Liver (tissue), 9 donors: ENCODE measurements around the gene EEF1G. TPM values are rescaled to one million over a fixed set of nuclear protein-coding genes. Genes with fewer than 3 reads are reported as not detected.
"Not testable (repeated sequence)": the region's sequence is repeated elsewhere in the genome, so short reads cannot be mapped to it uniquely, and the experiment has no call there.

ENCODE experiments used
- DNase-seq: peaks from one replicate; pipeline ENCODE4 v3.0.0-alpha.2; 2017; ENCODE audit warnings: low spot score
- H3K27ac ChIP-seq, 2 donors: one replicate each; pipeline ENCODE4 v1.7.0; 2013; ENCODE audit warnings: inconsistent platforms in 2 of 2, low read length in 2 of 2, control low read depth in 1 of 2, low read depth in 1 of 2, mild to moderate bottlenecking in 1 of 2
- H3K27me3 ChIP-seq, 4 donors: one replicate each; pipeline versions ENCODE4 v1.6.1 to v1.7.0; 2013; ENCODE audit warnings: low read length in 3 of 4, inconsistent platforms in 1 of 4, mild to moderate bottlenecking in 1 of 4, moderate library complexity in 1 of 4; ENCODE audit not compliant: control insufficient read depth in 4 of 4, insufficient read depth in 4 of 4
- H3K36me3 ChIP-seq, 4 donors: one replicate each; pipeline versions ENCODE4 v1.6.1 to v1.7.0; 2013; ENCODE audit warnings: low read length in 3 of 4, mild to moderate bottlenecking in 3 of 4, low read depth in 1 of 4, moderate library complexity in 1 of 4; ENCODE audit not compliant: control insufficient read depth in 4 of 4, insufficient read depth in 3 of 4
- H3K4me1 ChIP-seq, 4 donors: one replicate each; pipeline versions ENCODE4 v1.6.1 to v1.7.0; 2013; ENCODE audit warnings: low read length in 3 of 4, mild to moderate bottlenecking in 3 of 4, moderate library complexity in 1 of 4; ENCODE audit not compliant: control insufficient read depth in 4 of 4, insufficient read depth in 4 of 4
- H3K4me3 ChIP-seq, 3 donors: one replicate each; pipeline versions ENCODE4 v1.6.1 to v1.7.0; 2013; ENCODE audit warnings: low read length in 3 of 3, control low read depth in 1 of 3, low read depth in 1 of 3, mild to moderate bottlenecking in 1 of 3
- H3K9ac ChIP-seq, 2 donors: one replicate each; pipeline ENCODE4 v1.7.0; 2013; ENCODE audit warnings: low read length in 2 of 2, mild to moderate bottlenecking in 2 of 2, moderate library complexity in 2 of 2, control low read depth in 1 of 2, low read depth in 1 of 2
- H3K9me3 ChIP-seq, 4 donors: one replicate each; pipeline versions ENCODE4 v1.6.1 to v1.7.0; 2013; ENCODE audit warnings: low read length in 3 of 4; ENCODE audit not compliant: control insufficient read depth in 4 of 4
- FOXA1 ChIP-seq: IDR thresholded peaks from 2 replicates; pipeline ENCODE4 v1.6.1; 2016; ENCODE audit warnings: antibody characterized with exemption
- FOXA2 ChIP-seq: IDR thresholded peaks from 2 replicates; pipeline ENCODE4 v1.6.1; 2016; ENCODE audit warnings: antibody characterized with exemption
- GABPA ChIP-seq, 2 donors: IDR thresholded peaks in 1 of 2; conservative IDR thresholded peaks in 1 of 2; 2 replicates each; pipeline ENCODE4 v1.6.1; 2016; ENCODE audit warnings: antibody characterized with exemption in 2 of 2, mild to moderate bottlenecking in 1 of 2, moderate library complexity in 1 of 2
- HNF4A ChIP-seq, 2 donors: conservative IDR thresholded peaks; 2 replicates each; pipeline ENCODE4 v1.6.1; 2016; ENCODE audit warnings: antibody characterized with exemption in 2 of 2, mild to moderate bottlenecking in 2 of 2
- JUND ChIP-seq, 2 donors: IDR thresholded peaks; 2 replicates each; pipeline ENCODE4 v1.6.1; 2016; ENCODE audit warnings: antibody characterized with exemption in 2 of 2
- NR2F2 ChIP-seq: IDR thresholded peaks from 2 replicates; pipeline ENCODE4 v1.6.1; 2016; ENCODE audit warnings: antibody characterized with exemption
- RAD21 ChIP-seq, 2 donors: IDR thresholded peaks; 2 replicates each; pipeline ENCODE4 v1.6.1; 2016; ENCODE audit warnings: antibody characterized with exemption in 2 of 2, mild to moderate bottlenecking in 2 of 2
- RXRA ChIP-seq, 2 donors: IDR thresholded peaks; 2 replicates each; pipeline ENCODE4 v1.6.1; 2017 to 2018; ENCODE audit warnings: antibody characterized with exemption in 2 of 2, mild to moderate bottlenecking in 1 of 2
- SP1 ChIP-seq: IDR thresholded peaks from 2 replicates; pipeline ENCODE4 v1.6.1; 2018; ENCODE audit warnings: antibody characterized with exemption, mild to moderate bottlenecking
- YY1 ChIP-seq: IDR thresholded peaks from 2 replicates; pipeline ENCODE4 v1.6.1; 2016; ENCODE audit warnings: antibody characterized with exemption, mild to moderate bottlenecking
- WGBS: extraction: QIAGEN DNeasy Blood & Tissue Kit; methylation state at CpG from one replicate; pipeline ENCODE4 v1.1.7; 2013; 5-methylcytosine and 5-hydroxymethylcytosine counted together
- polyA plus RNA-seq, 2 donors: library from polyadenylated mRNA; stranded (reverse) in 1 of 2; unstranded in 1 of 2; fragments of 200-250 nt in 1 of 2; fragments of >200 nt in 1 of 2; fragmentation: Nextera tagmentation in 1 of 2; extraction: Ambion mirVana in 1 of 2; gene quantifications; one replicate each; pipeline versions ENCODE4 v1.2.1 to v1.2.3, GENCODE V29; 2013 to 2015
- total RNA-seq, 2 donors: library from RNA; depleted of rRNA; stranded (reverse); fragments of >200 nt; gene quantifications; one replicate each; pipeline ENCODE4 v1.2.3, GENCODE V29; 2014
- TF ChIP-seq, protein P1 (sequence below): IDR thresholded peaks from 2 replicates; pipeline ENCODE4 v1.6.1; 2016; ENCODE audit warnings: antibody characterized with exemption
- TF ChIP-seq, protein P2 (sequence below): IDR thresholded peaks from 2 replicates; pipeline ENCODE4 v1.6.1; 2016; ENCODE audit warnings: antibody characterized with exemption
- TF ChIP-seq, protein P3 (sequence below): IDR thresholded peaks from 2 replicates; pipeline ENCODE4 v1.6.1; 2016; ENCODE audit warnings: antibody characterized with exemption, mild to moderate bottlenecking
- TF ChIP-seq, protein P4 (sequence below): fragments of 150-350 bp; IDR thresholded peaks from 2 replicates; pipeline ENCODE4 v1.5.1; 2017; ENCODE audit warnings: improper control_type of control experiment, low read depth, low read length; ENCODE audit not compliant: missing input control
- donor health status: healthy.
- donor health status: healthy.
- donor health status: healthy.
- donor health status: healthy.
- donor health status: healthy.

The EEF1G gene
- total and polyA plus RNA-seq, 4 donors: 251 to 640 (median 469) TPM

DNA sequence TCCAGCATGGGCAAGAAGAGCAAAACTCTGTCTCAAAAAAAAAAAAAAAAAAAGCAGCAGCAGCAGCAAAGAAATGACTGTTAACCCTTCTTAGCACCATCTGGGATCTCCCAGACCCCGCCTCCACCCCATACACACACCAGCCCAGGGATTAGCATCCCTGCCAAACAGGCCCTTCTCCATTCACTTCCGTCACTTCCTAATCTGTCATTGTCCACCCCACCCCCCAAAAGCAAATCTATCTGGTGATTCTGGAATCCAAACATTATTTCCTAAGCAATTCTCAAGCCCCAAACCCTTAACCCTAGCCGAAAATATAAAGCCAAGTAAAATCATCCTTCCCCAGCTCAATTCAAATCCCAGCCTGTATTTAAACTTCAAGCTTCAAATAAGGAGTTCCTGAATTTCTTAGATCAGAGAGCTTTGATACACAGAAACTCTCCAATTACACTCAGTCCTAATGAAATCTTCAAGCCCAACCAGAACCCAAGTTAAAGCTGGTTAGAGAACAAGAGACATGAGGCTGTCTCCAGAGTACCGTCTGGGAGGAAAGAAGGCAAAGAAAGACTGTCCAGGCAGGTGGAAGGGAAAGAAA is 21.1 kb downstream of the EEF1G start (continued):
- TF ChIP-seq RAD21 (IDR thresholded peaks at IDR 0.05) (no peak), FOXA1 (no peak)
- TF ChIP-seq, protein P1, sequence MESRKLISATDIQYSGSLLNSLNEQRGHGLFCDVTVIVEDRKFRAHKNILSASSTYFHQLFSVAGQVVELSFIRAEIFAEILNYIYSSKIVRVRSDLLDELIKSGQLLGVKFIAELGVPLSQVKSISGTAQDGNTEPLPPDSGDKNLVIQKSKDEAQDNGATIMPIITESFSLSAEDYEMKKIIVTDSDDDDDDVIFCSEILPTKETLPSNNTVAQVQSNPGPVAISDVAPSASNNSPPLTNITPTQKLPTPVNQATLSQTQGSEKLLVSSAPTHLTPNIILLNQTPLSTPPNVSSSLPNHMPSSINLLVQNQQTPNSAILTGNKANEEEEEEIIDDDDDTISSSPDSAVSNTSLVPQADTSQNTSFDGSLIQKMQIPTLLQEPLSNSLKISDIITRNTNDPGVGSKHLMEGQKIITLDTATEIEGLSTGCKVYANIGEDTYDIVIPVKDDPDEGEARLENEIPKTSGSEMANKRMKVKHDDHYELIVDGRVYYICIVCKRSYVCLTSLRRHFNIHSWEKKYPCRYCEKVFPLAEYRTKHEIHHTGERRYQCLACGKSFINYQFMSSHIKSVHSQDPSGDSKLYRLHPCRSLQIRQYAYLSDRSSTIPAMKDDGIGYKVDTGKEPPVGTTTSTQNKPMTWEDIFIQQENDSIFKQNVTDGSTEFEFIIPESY: no peak

DNA sequence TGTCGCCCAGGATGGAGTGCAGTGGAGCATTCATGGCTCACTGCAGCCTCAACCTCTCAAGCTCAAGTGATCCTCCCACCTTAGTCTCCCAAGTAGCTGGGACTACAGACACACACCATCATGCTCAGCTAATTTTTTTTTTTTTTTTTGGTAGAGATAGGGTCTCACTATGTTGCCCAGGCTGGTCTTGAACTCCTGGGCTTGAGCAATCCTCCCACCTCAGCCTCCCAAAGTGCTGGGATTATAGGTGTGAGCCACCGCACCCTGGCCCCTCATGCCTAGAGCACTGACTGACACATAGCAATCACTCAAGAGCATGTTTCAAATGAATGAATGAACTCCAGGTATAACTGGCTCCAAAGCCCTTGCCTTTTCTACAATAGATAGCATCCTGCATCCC is 23.2 kb downstream of the EEF1G start:
- H3K4me3 ChIP-seq, H3K9ac ChIP-seq, H3K36me3 ChIP-seq, H3K27ac ChIP-seq, H3K27me3 ChIP-seq, DNase-seq, H3K9me3 ChIP-seq: not testable (repeated sequence)
- peaks cover 16 to 74% (median 51%) of the 10 kb centered on the region in 4 donors for H3K4me1 ChIP-seq
- 96% methylated on average over 2 of the region's 2 CpGs for WGBS

DNA sequence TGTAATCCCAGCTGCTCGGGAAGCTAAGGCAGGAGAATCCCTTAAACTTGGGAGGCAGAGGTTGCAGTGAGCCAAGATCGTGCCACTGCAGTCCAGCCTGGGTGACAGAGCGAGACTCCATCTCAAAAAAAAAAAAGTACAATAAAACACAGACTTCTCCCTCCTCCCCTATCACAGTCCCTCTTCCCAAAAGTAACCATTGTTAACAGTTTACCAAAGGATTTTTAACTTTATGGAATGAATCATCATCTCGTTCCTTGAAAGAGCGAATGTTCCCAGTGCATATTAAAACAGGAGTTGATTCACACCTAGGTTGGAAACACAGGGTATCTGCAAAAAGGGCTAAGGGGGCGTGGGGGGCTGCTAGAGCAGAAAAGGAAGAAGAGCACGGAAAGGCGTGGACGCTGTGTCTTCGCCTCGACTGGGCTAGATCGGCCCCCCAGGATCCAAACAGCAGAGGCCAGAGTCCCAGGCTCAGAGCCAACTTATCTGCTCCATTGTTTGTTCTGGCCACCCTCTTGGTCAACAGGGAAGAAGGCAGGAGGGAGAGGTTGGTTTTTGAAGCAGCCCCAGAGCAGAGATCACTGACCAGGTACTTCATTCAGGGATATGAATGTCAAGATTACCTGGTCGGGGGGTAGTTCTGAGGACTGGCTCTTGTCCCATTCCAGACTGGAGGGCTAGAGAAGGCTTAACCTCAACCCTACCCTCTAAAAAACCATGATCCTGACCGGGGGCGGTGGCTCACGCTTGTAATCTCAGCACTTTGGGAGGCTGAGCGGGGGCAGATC is 25.0 kb downstream of the EEF1G start:
- Histone ChIP-seq H3K9me3 (no peaks in the 10 kb centered on the region), H3K4me1 (peaks cover 19 to 74% (median 56%) of the 10 kb centered on the region in 4 donors), H3K9ac (no peak overlapping the region), H3K4me3 (no peak overlapping the region), H3K27me3 (no peaks in the 10 kb centered on the region), H3K36me3 (no peaks in the 10 kb centered on the region), H3K27ac (peak overlapping the region; percentile 72 to 94)
- no peak for DNase-seq
- peak; percentile 78 for TF ChIP-seq YY1
- peak; percentile 85 for TF ChIP-seq FOXA1
- TF ChIP-seq HNF4A (conservative IDR thresholded peaks at IDR 0.05): peak; percentile 53 to 84
- peak in 1 of 2 donors; percentile 41 for TF ChIP-seq JUND (IDR thresholded peaks at IDR 0.05)
- TF ChIP-seq, protein P2, sequence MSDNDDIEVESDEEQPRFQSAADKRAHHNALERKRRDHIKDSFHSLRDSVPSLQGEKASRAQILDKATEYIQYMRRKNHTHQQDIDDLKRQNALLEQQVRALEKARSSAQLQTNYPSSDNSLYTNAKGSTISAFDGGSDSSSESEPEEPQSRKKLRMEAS: peak; percentile 34
- no peak for TF ChIP-seq NR2F2
- TF ChIP-seq, protein P3, sequence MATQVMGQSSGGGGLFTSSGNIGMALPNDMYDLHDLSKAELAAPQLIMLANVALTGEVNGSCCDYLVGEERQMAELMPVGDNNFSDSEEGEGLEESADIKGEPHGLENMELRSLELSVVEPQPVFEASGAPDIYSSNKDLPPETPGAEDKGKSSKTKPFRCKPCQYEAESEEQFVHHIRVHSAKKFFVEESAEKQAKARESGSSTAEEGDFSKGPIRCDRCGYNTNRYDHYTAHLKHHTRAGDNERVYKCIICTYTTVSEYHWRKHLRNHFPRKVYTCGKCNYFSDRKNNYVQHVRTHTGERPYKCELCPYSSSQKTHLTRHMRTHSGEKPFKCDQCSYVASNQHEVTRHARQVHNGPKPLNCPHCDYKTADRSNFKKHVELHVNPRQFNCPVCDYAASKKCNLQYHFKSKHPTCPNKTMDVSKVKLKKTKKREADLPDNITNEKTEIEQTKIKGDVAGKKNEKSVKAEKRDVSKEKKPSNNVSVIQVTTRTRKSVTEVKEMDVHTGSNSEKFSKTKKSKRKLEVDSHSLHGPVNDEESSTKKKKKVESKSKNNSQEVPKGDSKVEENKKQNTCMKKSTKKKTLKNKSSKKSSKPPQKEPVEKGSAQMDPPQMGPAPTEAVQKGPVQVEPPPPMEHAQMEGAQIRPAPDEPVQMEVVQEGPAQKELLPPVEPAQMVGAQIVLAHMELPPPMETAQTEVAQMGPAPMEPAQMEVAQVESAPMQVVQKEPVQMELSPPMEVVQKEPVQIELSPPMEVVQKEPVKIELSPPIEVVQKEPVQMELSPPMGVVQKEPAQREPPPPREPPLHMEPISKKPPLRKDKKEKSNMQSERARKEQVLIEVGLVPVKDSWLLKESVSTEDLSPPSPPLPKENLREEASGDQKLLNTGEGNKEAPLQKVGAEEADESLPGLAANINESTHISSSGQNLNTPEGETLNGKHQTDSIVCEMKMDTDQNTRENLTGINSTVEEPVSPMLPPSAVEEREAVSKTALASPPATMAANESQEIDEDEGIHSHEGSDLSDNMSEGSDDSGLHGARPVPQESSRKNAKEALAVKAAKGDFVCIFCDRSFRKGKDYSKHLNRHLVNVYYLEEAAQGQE: peak; percentile 28
- TF ChIP-seq RAD21 (IDR thresholded peaks at IDR 0.05): peak in 1 of 2 donors; percentile 47
- TF ChIP-seq SP1: peak; percentile 70
- no peak for TF ChIP-seq GABPA (IDR thresholded peaks at IDR 0.05 in 1 of 2, conservative IDR thresholded peaks at IDR 0.05 in 1 of 2)
- TF ChIP-seq, protein P4, sequence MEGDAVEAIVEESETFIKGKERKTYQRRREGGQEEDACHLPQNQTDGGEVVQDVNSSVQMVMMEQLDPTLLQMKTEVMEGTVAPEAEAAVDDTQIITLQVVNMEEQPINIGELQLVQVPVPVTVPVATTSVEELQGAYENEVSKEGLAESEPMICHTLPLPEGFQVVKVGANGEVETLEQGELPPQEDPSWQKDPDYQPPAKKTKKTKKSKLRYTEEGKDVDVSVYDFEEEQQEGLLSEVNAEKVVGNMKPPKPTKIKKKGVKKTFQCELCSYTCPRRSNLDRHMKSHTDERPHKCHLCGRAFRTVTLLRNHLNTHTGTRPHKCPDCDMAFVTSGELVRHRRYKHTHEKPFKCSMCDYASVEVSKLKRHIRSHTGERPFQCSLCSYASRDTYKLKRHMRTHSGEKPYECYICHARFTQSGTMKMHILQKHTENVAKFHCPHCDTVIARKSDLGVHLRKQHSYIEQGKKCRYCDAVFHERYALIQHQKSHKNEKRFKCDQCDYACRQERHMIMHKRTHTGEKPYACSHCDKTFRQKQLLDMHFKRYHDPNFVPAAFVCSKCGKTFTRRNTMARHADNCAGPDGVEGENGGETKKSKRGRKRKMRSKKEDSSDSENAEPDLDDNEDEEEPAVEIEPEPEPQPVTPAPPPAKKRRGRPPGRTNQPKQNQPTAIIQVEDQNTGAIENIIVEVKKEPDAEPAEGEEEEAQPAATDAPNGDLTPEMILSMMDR: no peak
- peak; percentile 47 to 74 for TF ChIP-seq RXRA (IDR thresholded peaks at IDR 0.05)
- TF ChIP-seq FOXA2: peak; percentile 82
- WGBS: 29% methylated on average over 17 of the region's 17 CpGs
